HepG2 (cell line): ENCODE measurements around the gene PATL2. TPM values are rescaled to one million over a fixed set of nuclear protein-coding genes. Genes with fewer than 3 reads are reported as not detected.

Source experiments
- AKAP8 ChIP-seq: sonication (generic); formaldehyde crosslinking; IDR thresholded peaks from 2 replicates; pipeline ENCODE4 v1.5.1; 2020; ENCODE audit warnings: mild to moderate bottlenecking, missing genetic modification reagents
- ATAD3A ChIP-seq: sonication (generic); formaldehyde crosslinking; IDR thresholded peaks from 2 replicates; pipeline ENCODE4 v1.4.0; 2020; ENCODE audit warnings: missing genetic modification reagents
- CERS6 ChIP-seq: sonication (generic); formaldehyde crosslinking; IDR thresholded peaks from 2 replicates; pipeline ENCODE4 v1.5.0; 2020; ENCODE audit warnings: missing genetic modification reagents
- DNMT3B ChIP-seq: conservative IDR thresholded peaks from 2 replicates; pipeline ENCODE4 v1.6.1; 2016; ENCODE audit warnings: missing biosample characterization, control low read depth
- E2F2 ChIP-seq: sonication (generic); formaldehyde crosslinking; IDR thresholded peaks from 2 replicates; pipeline ENCODE4 v1.4.0; 2020; ENCODE audit warnings: missing genetic modification reagents, borderline replicate concordance
- ELF4 ChIP-seq: sonication (generic); formaldehyde crosslinking; IDR thresholded peaks from 2 replicates; pipeline ENCODE4 v1.5.0; 2020; ENCODE audit warnings: missing genetic modification reagents, mild to moderate bottlenecking, moderate library complexity, borderline replicate concordance
- GFI1 ChIP-seq: sonication (generic); formaldehyde crosslinking; IDR thresholded peaks from 2 replicates; pipeline ENCODE4 v1.5.0; 2020; ENCODE audit warnings: missing genetic modification reagents, mild to moderate bottlenecking, borderline replicate concordance
- HNF4A ChIP-seq: sonication (generic); formaldehyde crosslinking; IDR thresholded peaks from 2 replicates; pipeline ENCODE4 v1.4.0; 2020; ENCODE audit warnings: missing genetic modification reagents
- IRF2 ChIP-seq: IDR thresholded peaks from 2 replicates; pipeline ENCODE4 v1.6.1; 2018; ENCODE audit warnings: missing genetic modification reagents, missing compliant biosample characterization
- MTF2 ChIP-seq: sonication (generic); formaldehyde crosslinking; IDR thresholded peaks from 2 replicates; pipeline ENCODE4 v1.5.0; 2020; ENCODE audit warnings: missing genetic modification reagents, borderline replicate concordance
- NFAT5 ChIP-seq: sonication (generic); formaldehyde crosslinking; IDR thresholded peaks from 2 replicates; pipeline ENCODE4 v1.4.0; 2020; ENCODE audit warnings: missing genetic modification reagents
- SCMH1 ChIP-seq: sonication (generic); formaldehyde crosslinking; IDR thresholded peaks from 2 replicates; pipeline ENCODE4 v1.9.0; 2021; ENCODE audit warnings: missing genetic modification reagents, mild to moderate bottlenecking, borderline replicate concordance
- ZBTB4 ChIP-seq: sonication (generic); formaldehyde crosslinking; IDR thresholded peaks from 2 replicates; pipeline ENCODE4 v1.4.0; 2020; ENCODE audit warnings: missing genetic modification reagents, mild to moderate bottlenecking, borderline replicate concordance
- ZKSCAN1 ChIP-seq: fragments of 150-350 bp; IDR thresholded peaks from 2 replicates; pipeline ENCODE4 v1.6.1; 2014; ENCODE audit warnings: low read length
- ZNF136 ChIP-seq: sonication (generic); formaldehyde crosslinking; IDR thresholded peaks from 2 replicates; pipeline ENCODE4 v1.8.1; 2022; ENCODE audit warnings: low read depth, mild to moderate bottlenecking, moderate library complexity, missing genetic modification reagents
- ZNF350 ChIP-seq: sonication (generic); formaldehyde crosslinking; IDR thresholded peaks from 2 replicates; pipeline ENCODE4 v1.4.0; 2020; ENCODE audit warnings: mild to moderate bottlenecking, low read depth, missing genetic modification reagents, borderline replicate concordance
- ZNF607 ChIP-seq: sonication (generic); formaldehyde crosslinking; IDR thresholded peaks from 2 replicates; pipeline ENCODE4 v1.5.1; 2020; ENCODE audit warnings: missing genetic modification reagents, mild to moderate bottlenecking, borderline replicate concordance
- ZNF773 ChIP-seq: sonication (generic); formaldehyde crosslinking; IDR thresholded peaks from 2 replicates; pipeline ENCODE4 v1.4.0; 2020; ENCODE audit warnings: missing genetic modification reagents, borderline replicate concordance
- polyA plus RNA-seq, 8 experiments: library from polyadenylated mRNA; depleted of rRNA in 3 of 8; stranded (reverse) in 7 of 8; unstranded in 1 of 8; fragments of >200 nt; fragmentation: Illumina TruSeq in 4 of 8; extraction: Trizol in 4 of 8; gene quantifications; 2 replicates each; pipeline versions ENCODE4 v1.2.1 to v1.2.3, GENCODE V29; 2011 to 2016; ENCODE audit warnings: low read depth in 4 of 8, missing spikeins in 1 of 8, mixed read lengths in 1 of 8; ENCODE audit not compliant: insufficient read depth in 1 of 8
- total RNA-seq, 5 experiments: library from RNA; depleted of rRNA; stranded (reverse); fragments of >200 nt; fragmentation: Illumina TruSeq; extraction: Trizol; gene quantifications; 2 replicates each; pipeline ENCODE4 v1.2.3, GENCODE V29; 2016; ENCODE audit warnings: low read depth in 1 of 5

PATL2 gene
- total and polyA plus RNA-seq, 2 of the 13 experiments (the other 11 are each of a cell fraction or from before 2014, with no cell fraction given): 0.15 to 0.53 TPM

- no peak for TF ChIP-seq NFAT5 (CRISPR knock-in tag)
- no peak for TF ChIP-seq ZNF607 (CRISPR knock-in tag)
- TF ChIP-seq E2F2 (CRISPR knock-in tag): no peak
- TF ChIP-seq MTF2 (CRISPR knock-in tag): no peak
- TF ChIP-seq ZNF136 (CRISPR knock-in tag): no peak
- TF ChIP-seq HNF4A (CRISPR knock-in tag): no peak
- TF ChIP-seq SCMH1 (CRISPR knock-in tag): no peak
- 0 out of 2 replicates have a peak, but pooled peaks have one; percentile 46 for TF ChIP-seq IRF2 (CRISPR knock-in tag)
- no peak for TF ChIP-seq ZKSCAN1
- no peak for TF ChIP-seq AKAP8 (CRISPR knock-in tag)
- TF ChIP-seq ZBTB4 (CRISPR knock-in tag): no peak
- no peak for TF ChIP-seq GFI1
- no peak for TF ChIP-seq ZNF350 (CRISPR knock-in tag)
- no peak for TF ChIP-seq CERS6
- TF ChIP-seq DNMT3B: no peak
- no peak for TF ChIP-seq ELF4 (CRISPR knock-in tag)
- no peak for TF ChIP-seq ATAD3A (CRISPR knock-in tag)
- TF ChIP-seq ZNF773: no peak
These were observed 15.7 kb upstream of the PATL2 start (continued) for GRCh38 chr15:44726568-44727484.
